HepG2 (cell line): Measurements from ENCODE around the gene FDXACB1. TPM values are rescaled to one million over a fixed set of nuclear protein-coding genes. Genes with fewer than 3 reads are reported as not detected.

ENCODE experiments used
- DNMT3B ChIP-seq: conservative IDR thresholded peaks from 2 replicates; pipeline ENCODE4 v1.6.1; 2016; ENCODE audit warnings: missing biosample characterization, control low read depth
- HNRNPUL1 ChIP-seq: fragments of 200-400 bp; formaldehyde crosslinking; IDR thresholded peaks from 2 replicates; pipeline ENCODE4 v1.6.1; 2017; ENCODE audit warnings: low read depth, mild to moderate bottlenecking, low read length, moderate library complexity
- HOXA7 ChIP-seq: sonication (generic); formaldehyde crosslinking; IDR thresholded peaks from 2 replicates; pipeline ENCODE4 v1.8.1; 2022; ENCODE audit warnings: mild to moderate bottlenecking, missing genetic modification reagents, moderate library complexity
- KDM6A ChIP-seq: IDR thresholded peaks from 2 replicates; pipeline ENCODE4 v1.6.1; 2016; ENCODE audit warnings: low read depth
- PRDM10 ChIP-seq: sonication (generic); formaldehyde crosslinking; IDR thresholded peaks from 2 replicates; pipeline ENCODE4 v1.4.0; 2020; ENCODE audit warnings: low read depth, missing genetic modification reagents
- SAP130 ChIP-seq: IDR thresholded peaks from 2 replicates; pipeline ENCODE4 v1.6.1; 2016; ENCODE audit warnings: low read depth
- ZNF225 ChIP-seq: sonication (generic); formaldehyde crosslinking; IDR thresholded peaks from 2 replicates; pipeline ENCODE4 v1.4.0; 2020; ENCODE audit warnings: mild to moderate bottlenecking, missing genetic modification reagents
- ZNF616 ChIP-seq: sonication (generic); formaldehyde crosslinking; IDR thresholded peaks from 2 replicates; pipeline ENCODE4 v1.5.0; 2020; ENCODE audit warnings: low read depth, mild to moderate bottlenecking, missing genetic modification reagents
- polyA plus RNA-seq, 8 experiments: library from polyadenylated mRNA; depleted of rRNA in 3 of 8; stranded (reverse) in 7 of 8; unstranded in 1 of 8; fragments of >200 nt; fragmentation: Illumina TruSeq in 4 of 8; extraction: Trizol in 4 of 8; gene quantifications; 2 replicates each; pipeline versions ENCODE4 v1.2.1 to v1.2.3, GENCODE V29; 2011 to 2016; ENCODE audit warnings: low read depth in 4 of 8, missing spikeins in 1 of 8, mixed read lengths in 1 of 8; ENCODE audit not compliant: insufficient read depth in 1 of 8
- total RNA-seq, 5 experiments: library from RNA; depleted of rRNA; stranded (reverse); fragments of >200 nt; fragmentation: Illumina TruSeq; extraction: Trizol; gene quantifications; 2 replicates each; pipeline ENCODE4 v1.2.3, GENCODE V29; 2016; ENCODE audit warnings: low read depth in 1 of 5
- TF ChIP-seq, protein P1 (sequence below): sonication (generic); formaldehyde crosslinking; IDR thresholded peaks from one replicate; pipeline ENCODE4 v1.5.1; 2020; ENCODE audit warnings: mild to moderate bottlenecking, missing genetic modification reagents; ENCODE audit errors: not compliant biosample characterization
- TF ChIP-seq, protein P2 (sequence below): IDR thresholded peaks from 2 replicates; pipeline ENCODE4 v1.6.1; 2018; ENCODE audit warnings: missing genetic modification reagents

FDXACB1 gene
- total and polyA plus RNA-seq, 2 of the 13 experiments (the other 11 are each of a cell fraction or from before 2014, with no cell fraction given) = 1.1 to 3.4 TPM

DNA sequence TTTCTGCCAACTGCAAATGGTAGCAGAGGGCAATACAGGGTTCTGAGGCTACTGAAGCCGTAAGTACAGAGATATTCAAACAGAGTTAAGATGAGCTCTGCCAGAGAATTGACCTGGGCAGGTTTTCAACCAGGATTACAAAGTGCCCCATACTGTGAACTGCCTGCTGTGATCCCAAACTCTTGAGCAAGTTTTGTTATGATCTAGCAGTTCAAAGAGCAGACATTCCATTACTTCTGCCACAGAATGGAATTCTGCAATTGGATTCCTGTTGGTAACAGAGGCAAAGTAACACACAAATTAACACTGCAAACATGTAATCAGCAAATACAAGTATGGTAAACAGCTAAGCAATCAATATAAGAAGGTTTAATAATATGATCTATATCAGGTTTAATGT is 38.8 kb downstream of the FDXACB1 start (continued):
- TF ChIP-seq, protein P1, sequence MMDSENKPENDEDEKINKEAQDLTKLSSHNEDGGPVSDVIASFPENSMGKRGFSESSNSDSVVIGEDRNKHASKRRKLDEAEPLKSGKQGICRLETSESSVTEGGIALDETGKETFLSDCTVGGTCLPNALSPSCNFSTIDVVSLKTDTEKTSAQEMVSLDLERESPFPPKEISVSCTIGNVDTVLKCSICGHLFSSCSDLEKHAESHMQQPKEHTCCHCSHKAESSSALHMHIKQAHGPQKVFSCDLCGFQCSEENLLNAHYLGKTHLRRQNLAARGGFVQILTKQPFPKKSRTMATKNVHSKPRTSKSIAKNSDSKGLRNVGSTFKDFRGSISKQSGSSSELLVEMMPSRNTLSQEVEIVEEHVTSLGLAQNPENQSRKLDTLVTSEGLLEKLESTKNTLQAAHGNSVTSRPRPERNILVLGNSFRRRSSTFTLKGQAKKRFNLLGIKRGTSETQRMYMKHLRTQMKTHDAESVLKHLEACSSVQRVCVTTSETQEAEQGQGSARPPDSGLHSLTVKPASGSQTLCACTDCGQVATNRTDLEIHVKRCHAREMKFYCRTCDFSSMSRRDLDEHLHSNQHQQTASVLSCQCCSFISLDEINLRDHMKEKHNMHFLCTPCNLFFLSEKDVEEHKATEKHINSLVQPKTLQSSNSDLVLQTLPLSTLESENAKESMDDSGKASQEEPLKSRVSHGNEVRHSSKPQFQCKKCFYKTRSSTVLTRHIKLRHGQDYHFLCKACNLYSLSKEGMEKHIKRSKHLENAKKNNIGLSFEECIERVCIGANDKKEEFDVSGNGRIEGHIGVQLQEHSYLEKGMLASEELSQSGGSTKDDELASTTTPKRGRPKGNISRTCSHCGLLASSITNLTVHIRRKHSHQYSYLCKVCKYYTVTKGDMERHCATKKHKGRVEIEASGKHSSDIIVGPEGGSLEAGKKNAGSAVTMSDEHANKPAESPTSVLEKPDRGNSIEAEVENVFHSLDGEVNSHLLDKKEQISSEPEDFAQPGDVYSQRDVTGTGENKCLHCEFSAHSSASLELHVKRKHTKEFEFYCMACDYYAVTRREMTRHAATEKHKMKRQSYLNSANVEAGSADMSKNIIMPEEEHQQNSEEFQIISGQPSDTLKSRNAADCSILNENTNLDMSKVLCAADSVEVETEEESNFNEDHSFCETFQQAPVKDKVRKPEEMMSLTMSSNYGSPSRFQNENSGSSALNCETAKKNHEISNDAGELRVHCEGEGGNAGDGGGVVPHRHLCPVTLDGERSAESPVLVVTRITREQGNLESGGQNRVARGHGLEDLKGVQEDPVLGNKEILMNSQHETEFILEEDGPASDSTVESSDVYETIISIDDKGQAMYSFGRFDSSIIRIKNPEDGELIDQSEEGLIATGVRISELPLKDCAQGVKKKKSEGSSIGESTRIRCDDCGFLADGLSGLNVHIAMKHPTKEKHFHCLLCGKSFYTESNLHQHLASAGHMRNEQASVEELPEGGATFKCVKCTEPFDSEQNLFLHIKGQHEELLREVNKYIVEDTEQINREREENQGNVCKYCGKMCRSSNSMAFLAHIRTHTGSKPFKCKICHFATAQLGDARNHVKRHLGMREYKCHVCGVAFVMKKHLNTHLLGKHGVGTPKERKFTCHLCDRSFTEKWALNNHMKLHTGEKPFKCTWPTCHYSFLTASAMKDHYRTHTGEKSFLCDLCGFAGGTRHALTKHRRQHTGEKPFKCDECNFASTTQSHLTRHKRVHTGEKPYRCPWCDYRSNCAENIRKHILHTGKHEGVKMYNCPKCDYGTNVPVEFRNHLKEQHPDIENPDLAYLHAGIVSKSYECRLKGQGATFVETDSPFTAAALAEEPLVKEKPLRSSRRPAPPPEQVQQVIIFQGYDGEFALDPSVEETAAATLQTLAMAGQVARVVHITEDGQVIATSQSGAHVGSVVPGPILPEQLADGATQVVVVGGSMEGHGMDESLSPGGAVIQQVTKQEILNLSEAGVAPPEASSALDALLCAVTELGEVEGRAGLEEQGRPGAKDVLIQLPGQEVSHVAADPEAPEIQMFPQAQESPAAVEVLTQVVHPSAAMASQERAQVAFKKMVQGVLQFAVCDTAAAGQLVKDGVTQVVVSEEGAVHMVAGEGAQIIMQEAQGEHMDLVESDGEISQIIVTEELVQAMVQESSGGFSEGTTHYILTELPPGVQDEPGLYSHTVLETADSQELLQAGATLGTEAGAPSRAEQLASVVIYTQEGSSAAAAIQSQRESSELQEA (CRISPR knock-in tag) = no peak
- TF ChIP-seq, protein P2, sequence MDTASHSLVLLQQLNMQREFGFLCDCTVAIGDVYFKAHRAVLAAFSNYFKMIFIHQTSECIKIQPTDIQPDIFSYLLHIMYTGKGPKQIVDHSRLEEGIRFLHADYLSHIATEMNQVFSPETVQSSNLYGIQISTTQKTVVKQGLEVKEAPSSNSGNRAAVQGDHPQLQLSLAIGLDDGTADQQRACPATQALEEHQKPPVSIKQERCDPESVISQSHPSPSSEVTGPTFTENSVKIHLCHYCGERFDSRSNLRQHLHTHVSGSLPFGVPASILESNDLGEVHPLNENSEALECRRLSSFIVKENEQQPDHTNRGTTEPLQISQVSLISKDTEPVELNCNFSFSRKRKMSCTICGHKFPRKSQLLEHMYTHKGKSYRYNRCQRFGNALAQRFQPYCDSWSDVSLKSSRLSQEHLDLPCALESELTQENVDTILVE (CRISPR knock-in tag) = no peak
- TF ChIP-seq HNRNPUL1 (no peak), PRDM10 (CRISPR knock-in tag) (no peak), HOXA7 (CRISPR knock-in tag) (no peak), DNMT3B (no peak), ZNF225 (CRISPR knock-in tag) (no peak), ZNF616 (CRISPR knock-in tag) (no peak), SAP130 (CRISPR knock-in tag) (peak; percentile 70), KDM6A (CRISPR knock-in tag) (no peak; the same call in 1 of the 2 replicates)
